Panc1 (cell line): ENCODE measurements around the gene SLC4A9. TPM values are rescaled to one million over a fixed set of nuclear protein-coding genes. Genes with fewer than 3 reads are reported as not detected.

ENCODE experiments used
- ATAC-seq: fragments of 200-7000 bp; cut with Tn5 transposase; 2 replicates; pipeline ENCODE4 v1.9.1; 2020; ENCODE audit warnings: mild to moderate bottlenecking, moderate library complexity
- BruUV-seq: library from RNA; stranded (reverse); fragments of 400-500 nt; replicated peaks from 2 replicates; lab custom pipeline; 2021; lab: Mats Ljungman, UMichigan
- CTCF ChIA-PET: fragments of 300-600 bp; sonication (Branson Sonifier 250); formaldehyde crosslinking; loops from one replicate; lab custom pipeline; 2022; ENCODE audit warnings: antibody characterized with exemption; lab: Charles Lee
- POLR2A ChIA-PET: fragments of 300-600 bp; sonication (Branson Sonifier 250); formaldehyde crosslinking; loops from one replicate; lab custom pipeline; 2022; ENCODE audit warnings: antibody characterized with exemption; lab: Charles Lee
- DNase-seq: peaks from one replicate; pipeline ENCODE4 v3.0.0-alpha.2; 2010; ENCODE audit warnings: low read depth, low spot score
- H3K27ac ChIP-seq: 2 replicates; pipeline ENCODE4 v1.5.1; 2011; ENCODE audit warnings: mild to moderate bottlenecking, low read length, inconsistent platforms
- H3K27me3 ChIP-seq: fragments of 200-500 bp; sonication (Bioruptor generic); 2 replicates; pipeline ENCODE4 v1.6.0; 2014; ENCODE audit warnings: low read length, inconsistent platforms; ENCODE audit not compliant: control insufficient read depth, insufficient read depth
- H3K36me3 ChIP-seq: fragments of 200-500 bp; sonication (Bioruptor generic); 2 replicates; pipeline ENCODE4 v1.5.1; 2014; ENCODE audit warnings: inconsistent platforms, mild to moderate bottlenecking, low read length, moderate library complexity; ENCODE audit not compliant: control insufficient read depth, insufficient read depth
- H3K4me1 ChIP-seq: 2 replicates; pipeline ENCODE4 v1.5.1; 2011; ENCODE audit warnings: inconsistent platforms, mild to moderate bottlenecking, low read length, moderate library complexity; ENCODE audit not compliant: control insufficient read depth, insufficient read depth
- H3K4me3 ChIP-seq, 2 experiments: 2 replicates each; pipeline ENCODE4 v1.5.1; 2011 to 2012; ENCODE audit warnings: low read depth in 2 of 2, low read length in 2 of 2, mild to moderate bottlenecking in 2 of 2, inconsistent platforms in 1 of 2, moderate library complexity in 1 of 2
- H3K9me3 ChIP-seq: fragments of 200-500 bp; sonication (Bioruptor generic); 2 replicates; pipeline ENCODE4 v1.5.1; 2014; ENCODE audit warnings: low read depth, mild to moderate bottlenecking, inconsistent platforms, low read length, moderate library complexity; ENCODE audit not compliant: control insufficient read depth, insufficient read depth
- POLR2AphosphoS5 ChIP-seq: IDR thresholded peaks from 2 replicates; pipeline ENCODE4 v1.6.1; 2012; ENCODE audit warnings: mild to moderate bottlenecking, low read depth, low read length, moderate library complexity
- SIN3A ChIP-seq: IDR thresholded peaks from 2 replicates; pipeline ENCODE4 v1.6.1; 2012; ENCODE audit warnings: low read depth, mild to moderate bottlenecking, low read length, moderate library complexity, borderline replicate concordance; ENCODE audit not compliant: insufficient read depth
- TCF7L2 ChIP-seq: IDR thresholded peaks from 2 replicates; pipeline ENCODE4 v1.6.1; 2011; ENCODE audit warnings: mild to moderate bottlenecking, low read depth, low read length, inconsistent platforms
- in situ Hi-C: cut with HindIII; loops from 2 replicates; pipeline ENCODE4 v1.10.0; 2016; ENCODE audit warnings: low sequenced_read_pairs, low pct_unique_long_range_greater_than_20kb
- intact Hi-C: fragments of 100-400 bp; cut with micrococcal nuclease; formaldehyde crosslinking; loops from one replicate; pipeline ENCODE4 v1.10.0; 2022; ENCODE audit not compliant: unreplicated experiment
- total RNA-seq: library from RNA; stranded (reverse); gene quantifications from one replicate; pipeline ENCODE4 v1.2.1, GENCODE V29; 2021; ENCODE audit not compliant: unreplicated experiment
- TF ChIP-seq, protein P1 (sequence below): fragments of 450-650 bp; IDR thresholded peaks from 2 replicates; pipeline ENCODE4 v1.5.1; 2017; ENCODE audit warnings: mild to moderate bottlenecking
- TF ChIP-seq, protein P2 (sequence below), 2 experiments: IDR thresholded peaks; 2 replicates each; pipeline ENCODE4 v1.6.1; 2011 to 2012; ENCODE audit warnings: low read depth in 2 of 2, control low read depth in 1 of 2, low read length in 1 of 2, mild to moderate bottlenecking in 1 of 2, moderate library complexity in 1 of 2; ENCODE audit not compliant: insufficient read depth in 1 of 2

The SLC4A9 gene
- total RNA-seq, 1 experiment from 2014 or later: not detected

DNA sequence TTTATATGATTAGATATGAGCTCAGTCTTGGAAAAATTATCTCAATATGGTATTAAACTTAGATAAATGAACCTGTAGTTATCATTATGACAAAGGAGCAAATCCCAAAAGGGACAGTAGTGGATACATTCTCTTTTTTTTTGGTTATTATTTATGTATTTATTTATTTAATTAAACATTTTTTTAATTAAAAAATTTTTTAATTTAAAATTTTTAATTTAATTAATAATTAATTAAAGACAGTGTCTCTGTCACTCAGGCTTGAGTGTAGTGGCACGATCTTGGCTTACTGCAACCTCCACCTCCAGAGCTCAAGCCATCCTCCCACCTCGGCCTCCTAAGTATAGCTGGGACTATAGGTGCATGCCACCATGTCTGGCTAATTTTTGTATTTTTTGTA lies 57.2 kb downstream of the SLC4A9 start:
- no peak overlapping the region for H3K27ac ChIP-seq
- TF ChIP-seq POLR2AphosphoS5 (no peak), TCF7L2 (no peak), SIN3A (no peak)
- TF ChIP-seq, protein P1, sequence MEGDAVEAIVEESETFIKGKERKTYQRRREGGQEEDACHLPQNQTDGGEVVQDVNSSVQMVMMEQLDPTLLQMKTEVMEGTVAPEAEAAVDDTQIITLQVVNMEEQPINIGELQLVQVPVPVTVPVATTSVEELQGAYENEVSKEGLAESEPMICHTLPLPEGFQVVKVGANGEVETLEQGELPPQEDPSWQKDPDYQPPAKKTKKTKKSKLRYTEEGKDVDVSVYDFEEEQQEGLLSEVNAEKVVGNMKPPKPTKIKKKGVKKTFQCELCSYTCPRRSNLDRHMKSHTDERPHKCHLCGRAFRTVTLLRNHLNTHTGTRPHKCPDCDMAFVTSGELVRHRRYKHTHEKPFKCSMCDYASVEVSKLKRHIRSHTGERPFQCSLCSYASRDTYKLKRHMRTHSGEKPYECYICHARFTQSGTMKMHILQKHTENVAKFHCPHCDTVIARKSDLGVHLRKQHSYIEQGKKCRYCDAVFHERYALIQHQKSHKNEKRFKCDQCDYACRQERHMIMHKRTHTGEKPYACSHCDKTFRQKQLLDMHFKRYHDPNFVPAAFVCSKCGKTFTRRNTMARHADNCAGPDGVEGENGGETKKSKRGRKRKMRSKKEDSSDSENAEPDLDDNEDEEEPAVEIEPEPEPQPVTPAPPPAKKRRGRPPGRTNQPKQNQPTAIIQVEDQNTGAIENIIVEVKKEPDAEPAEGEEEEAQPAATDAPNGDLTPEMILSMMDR: no peak
- TF ChIP-seq, protein P2, sequence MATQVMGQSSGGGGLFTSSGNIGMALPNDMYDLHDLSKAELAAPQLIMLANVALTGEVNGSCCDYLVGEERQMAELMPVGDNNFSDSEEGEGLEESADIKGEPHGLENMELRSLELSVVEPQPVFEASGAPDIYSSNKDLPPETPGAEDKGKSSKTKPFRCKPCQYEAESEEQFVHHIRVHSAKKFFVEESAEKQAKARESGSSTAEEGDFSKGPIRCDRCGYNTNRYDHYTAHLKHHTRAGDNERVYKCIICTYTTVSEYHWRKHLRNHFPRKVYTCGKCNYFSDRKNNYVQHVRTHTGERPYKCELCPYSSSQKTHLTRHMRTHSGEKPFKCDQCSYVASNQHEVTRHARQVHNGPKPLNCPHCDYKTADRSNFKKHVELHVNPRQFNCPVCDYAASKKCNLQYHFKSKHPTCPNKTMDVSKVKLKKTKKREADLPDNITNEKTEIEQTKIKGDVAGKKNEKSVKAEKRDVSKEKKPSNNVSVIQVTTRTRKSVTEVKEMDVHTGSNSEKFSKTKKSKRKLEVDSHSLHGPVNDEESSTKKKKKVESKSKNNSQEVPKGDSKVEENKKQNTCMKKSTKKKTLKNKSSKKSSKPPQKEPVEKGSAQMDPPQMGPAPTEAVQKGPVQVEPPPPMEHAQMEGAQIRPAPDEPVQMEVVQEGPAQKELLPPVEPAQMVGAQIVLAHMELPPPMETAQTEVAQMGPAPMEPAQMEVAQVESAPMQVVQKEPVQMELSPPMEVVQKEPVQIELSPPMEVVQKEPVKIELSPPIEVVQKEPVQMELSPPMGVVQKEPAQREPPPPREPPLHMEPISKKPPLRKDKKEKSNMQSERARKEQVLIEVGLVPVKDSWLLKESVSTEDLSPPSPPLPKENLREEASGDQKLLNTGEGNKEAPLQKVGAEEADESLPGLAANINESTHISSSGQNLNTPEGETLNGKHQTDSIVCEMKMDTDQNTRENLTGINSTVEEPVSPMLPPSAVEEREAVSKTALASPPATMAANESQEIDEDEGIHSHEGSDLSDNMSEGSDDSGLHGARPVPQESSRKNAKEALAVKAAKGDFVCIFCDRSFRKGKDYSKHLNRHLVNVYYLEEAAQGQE (IDR thresholded peaks at IDR 0.05; ENCODE audit: insufficient read depth in 1 of 2, low read depth in 2 of 2, low read length in 1 of 2): no peak
- intact Hi-C loops: no loop called here
- no peak overlapping the region for H3K4me3 ChIP-seq
- DNase-seq (no peak), ATAC-seq (no peak)
- no TSS peak for BruUV-seq
- H3K4me1 ChIP-seq: 0 out of 2 replicates have a peak, but pooled peaks cover 2% of the 10 kb centered on the region
- H3K36me3 ChIP-seq: no peaks in the 10 kb centered on the region
- CTCF ChIA-PET: interaction anchor here (0.5 kb wide), 1 partner anchor 12 kb away, joined by 7 read pairs; no protein-coding TSS in a partner anchor
- POLR2A ChIA-PET: no interaction called here
- H3K27me3 ChIP-seq: no peaks in the 10 kb centered on the region
- no peaks in the 10 kb centered on the region for H3K9me3 ChIP-seq
- in situ Hi-C loops: no loop called here

DNA sequence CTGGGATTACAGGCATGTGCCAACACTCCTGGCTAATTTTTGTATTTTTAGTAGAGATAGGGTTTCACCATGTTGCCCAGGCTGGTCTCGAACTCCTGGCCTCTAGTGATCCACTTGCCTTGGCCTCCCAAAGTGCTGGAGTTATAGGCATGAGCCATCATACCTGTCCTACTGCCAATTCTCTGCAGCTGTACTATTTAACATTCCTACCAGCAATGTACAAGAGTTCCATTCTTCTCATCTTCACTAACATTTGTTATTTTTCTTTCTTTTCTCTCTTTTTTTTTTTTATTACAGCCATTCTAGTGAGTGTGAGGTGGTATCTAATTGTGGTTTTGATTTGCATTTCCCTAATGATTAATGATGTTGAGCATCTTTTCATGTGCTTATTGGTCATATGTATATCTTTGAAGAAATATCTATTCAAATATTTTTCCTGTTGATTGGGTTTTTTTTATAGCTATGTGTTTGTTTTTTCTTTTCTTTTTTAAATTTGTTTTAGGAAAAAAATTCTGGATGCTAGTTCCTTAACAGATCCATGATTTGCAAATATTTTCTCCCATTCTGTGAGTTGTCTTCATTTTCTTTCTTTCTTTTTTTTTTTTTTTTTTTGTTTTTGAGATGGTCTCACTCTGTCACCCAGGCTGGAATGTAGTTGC lies 59.0 kb downstream of the SLC4A9 start:
- in situ Hi-C loops: no loop called here
- no peak for DNase-seq
- intact Hi-C loops: no loop called here
- H3K27me3 ChIP-seq: no peaks in the 10 kb centered on the region
- ATAC-seq: no peak
- H3K4me3 ChIP-seq: no peak overlapping the region
- no peaks in the 10 kb centered on the region for H3K9me3 ChIP-seq
- TF ChIP-seq POLR2AphosphoS5: no peak
- no peak for TF ChIP-seq TCF7L2
- TF ChIP-seq, protein P1: no peak
- TF ChIP-seq, protein P2 (IDR thresholded peaks at IDR 0.05; ENCODE audit: insufficient read depth in 1 of 2, low read depth in 2 of 2, low read length in 1 of 2): no peak
- TF ChIP-seq SIN3A: no peak
- 0 out of 2 replicates have a peak, but pooled peaks cover 2% of the 10 kb centered on the region for H3K4me1 ChIP-seq
- no TSS peak for BruUV-seq
- POLR2A ChIA-PET: no interaction called here
- CTCF ChIA-PET: no interaction called here
- no peaks in the 10 kb centered on the region for H3K36me3 ChIP-seq
- H3K27ac ChIP-seq: no peak overlapping the region
